ENCODE data around the gene TMEM131.

DNA sequence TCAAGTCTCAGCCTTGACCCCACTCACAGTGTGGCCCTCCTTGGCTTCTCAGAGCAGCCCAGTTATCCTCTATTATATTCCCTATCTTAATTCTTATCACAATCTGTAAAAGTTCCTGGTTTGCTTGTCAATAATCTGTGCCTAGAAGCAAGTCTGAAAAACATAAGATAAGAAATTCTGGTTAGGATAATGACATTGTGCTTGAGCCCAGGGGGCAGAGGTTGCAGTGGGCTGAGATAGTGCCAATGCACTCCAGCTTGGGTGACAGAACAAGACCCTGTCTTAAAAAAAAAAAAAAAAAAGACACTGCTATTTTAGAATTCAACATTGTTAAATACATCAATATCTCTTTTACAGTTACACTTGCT lies 63.9 kb downstream of the TMEM131 start:
- TF ChIP-seq POLR2A (IDR thresholded peaks at IDR 0.05; ENCODE audit: extremely low read depth, insufficient read length), result no peak
- TF ChIP-seq, protein P1, sequence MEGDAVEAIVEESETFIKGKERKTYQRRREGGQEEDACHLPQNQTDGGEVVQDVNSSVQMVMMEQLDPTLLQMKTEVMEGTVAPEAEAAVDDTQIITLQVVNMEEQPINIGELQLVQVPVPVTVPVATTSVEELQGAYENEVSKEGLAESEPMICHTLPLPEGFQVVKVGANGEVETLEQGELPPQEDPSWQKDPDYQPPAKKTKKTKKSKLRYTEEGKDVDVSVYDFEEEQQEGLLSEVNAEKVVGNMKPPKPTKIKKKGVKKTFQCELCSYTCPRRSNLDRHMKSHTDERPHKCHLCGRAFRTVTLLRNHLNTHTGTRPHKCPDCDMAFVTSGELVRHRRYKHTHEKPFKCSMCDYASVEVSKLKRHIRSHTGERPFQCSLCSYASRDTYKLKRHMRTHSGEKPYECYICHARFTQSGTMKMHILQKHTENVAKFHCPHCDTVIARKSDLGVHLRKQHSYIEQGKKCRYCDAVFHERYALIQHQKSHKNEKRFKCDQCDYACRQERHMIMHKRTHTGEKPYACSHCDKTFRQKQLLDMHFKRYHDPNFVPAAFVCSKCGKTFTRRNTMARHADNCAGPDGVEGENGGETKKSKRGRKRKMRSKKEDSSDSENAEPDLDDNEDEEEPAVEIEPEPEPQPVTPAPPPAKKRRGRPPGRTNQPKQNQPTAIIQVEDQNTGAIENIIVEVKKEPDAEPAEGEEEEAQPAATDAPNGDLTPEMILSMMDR (IDR thresholded peaks at IDR 0.05; ENCODE audit: low read depth, low read length), result no peak

Data from NB4 (cell line).